Measurements from ENCODE around the gene PXMP2.
"Not testable (repeated sequence)": the region's sequence is repeated elsewhere in the genome, so short reads cannot be mapped to it uniquely, and the experiment has no call there.

The PXMP2 gene

GRCh38 chr12:132747395-132747794 lies 60.0 kb downstream of the PXMP2 start:
- in situ Hi-C loops (cut with MboI; ENCODE audit: low sequenced_read_pairs) = no loop called here

GRCh38 chr12:132747896-132748295 lies 60.5 kb downstream of the PXMP2 start:
- in situ Hi-C loops (cut with MboI; ENCODE audit: low sequenced_read_pairs) = no loop called here

- in situ Hi-C loops (cut with MboI; ENCODE audit: low sequenced_read_pairs) = no loop called here
Measured at GRCh38 chr12:132748319-132748718, 60.9 kb downstream of the PXMP2 start.

GRCh38 chr12:132753670-132754069 lies 66.3 kb downstream of the PXMP2 start:
- in situ Hi-C loops (cut with MboI; ENCODE audit: low sequenced_read_pairs) = not testable (repeated sequence)

GRCh38 chr12:132754160-132754932 lies 67.0 kb downstream of the PXMP2 start:
- in situ Hi-C loops (cut with MboI; ENCODE audit: low sequenced_read_pairs) = no loop called here
